ENCODE measurements around the gene GPR75.
A peak's percentile ranks its signal among the peaks of the same experiment; 100 is the strongest.
"Not testable (repeated sequence)": the region's sequence is repeated elsewhere in the genome, so short reads cannot be mapped to it uniquely, and the experiment has no call there.

Gene GPR75

DNA sequence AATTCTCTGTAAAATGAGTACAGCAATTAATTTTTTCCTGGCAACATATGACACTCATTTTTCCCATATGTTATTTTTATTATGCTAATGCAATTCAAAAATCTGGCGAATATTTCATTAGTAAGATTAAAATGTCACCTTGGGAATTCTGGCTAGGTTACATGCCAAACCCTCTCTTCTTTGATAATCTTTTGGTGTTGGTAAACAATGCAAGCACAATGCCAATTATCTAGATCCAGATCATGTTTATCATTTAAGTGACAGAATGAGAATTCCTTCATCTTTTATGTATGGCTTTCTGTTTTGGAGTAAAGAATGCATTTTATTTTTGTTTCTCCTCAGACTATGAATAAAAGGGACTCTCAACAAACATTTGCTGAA, 33.7 kb downstream of the GPR75 start:
- no peak overlapping the region for H3K4me3 ChIP-seq (ENCODE audit: low read length)
- no peaks in the 10 kb centered on the region for H3K9me3 ChIP-seq (ENCODE audit: insufficient read depth, low read depth, low read length)
- H3K4me1 ChIP-seq (ENCODE audit: insufficient read depth, low read length): peaks cover 22% of the 10 kb centered on the region
- H3K36me3 ChIP-seq (ENCODE audit: insufficient read depth, low read depth, low read length): no peaks in the 10 kb centered on the region
- no peaks in the 10 kb centered on the region for H3K27me3 ChIP-seq (ENCODE audit: insufficient read depth, low read length)
- peak overlapping the region; percentile 30; the same call in 1 of the 2 replicates for H3K9ac ChIP-seq (ENCODE audit: low read depth, low read length)
- no peak overlapping the region for H3K27ac ChIP-seq (ENCODE audit: low read length)

- H3K27ac ChIP-seq (ENCODE audit: low read length); H3K9ac ChIP-seq (ENCODE audit: low read depth, low read length); H3K27me3 ChIP-seq (ENCODE audit: insufficient read depth, low read length); H3K9me3 ChIP-seq (ENCODE audit: insufficient read depth, low read depth, low read length); H3K36me3 ChIP-seq (ENCODE audit: insufficient read depth, low read depth, low read length); H3K4me3 ChIP-seq (ENCODE audit: low read length): not testable (repeated sequence)
- H3K4me1 ChIP-seq (ENCODE audit: insufficient read depth, low read length): peaks cover 22% of the 10 kb centered on the region
Measured at GRCh38 chr2:53823639-53824038, 36.1 kb downstream of the GPR75 start.

GRCh38 chr2:53821810-53822209, 38.0 kb downstream of the GPR75 start:
- Histone ChIP-seq H3K9me3 (ENCODE audit: insufficient read depth, low read depth, low read length) (no peaks in the 10 kb centered on the region), H3K4me3 (ENCODE audit: low read length) (no peak overlapping the region), H3K27ac (ENCODE audit: low read length) (no peak overlapping the region), H3K36me3 (ENCODE audit: insufficient read depth, low read depth, low read length) (peaks cover 12% of the 10 kb centered on the region; the same call in 1 of the 2 replicates), H3K9ac (ENCODE audit: low read depth, low read length) (no peak overlapping the region), H3K27me3 (ENCODE audit: insufficient read depth, low read length) (no peaks in the 10 kb centered on the region), H3K4me1 (ENCODE audit: insufficient read depth, low read length) (peaks cover 11% of the 10 kb centered on the region)

GRCh38 chr2:53820711-53821110, 39.1 kb downstream of the GPR75 start:
- Histone ChIP-seq H3K4me1 (ENCODE audit: insufficient read depth, low read length) (no peaks in the 10 kb centered on the region; the same call in 1 of the 2 replicates), H3K27ac (ENCODE audit: low read length) (no peak overlapping the region), H3K9me3 (ENCODE audit: insufficient read depth, low read depth, low read length) (no peaks in the 10 kb centered on the region), H3K27me3 (ENCODE audit: insufficient read depth, low read length) (no peaks in the 10 kb centered on the region), H3K4me3 (ENCODE audit: low read length) (no peak overlapping the region), H3K36me3 (ENCODE audit: insufficient read depth, low read depth, low read length) (peaks cover 20% of the 10 kb centered on the region), H3K9ac (ENCODE audit: low read depth, low read length) (no peak overlapping the region)

DNA sequence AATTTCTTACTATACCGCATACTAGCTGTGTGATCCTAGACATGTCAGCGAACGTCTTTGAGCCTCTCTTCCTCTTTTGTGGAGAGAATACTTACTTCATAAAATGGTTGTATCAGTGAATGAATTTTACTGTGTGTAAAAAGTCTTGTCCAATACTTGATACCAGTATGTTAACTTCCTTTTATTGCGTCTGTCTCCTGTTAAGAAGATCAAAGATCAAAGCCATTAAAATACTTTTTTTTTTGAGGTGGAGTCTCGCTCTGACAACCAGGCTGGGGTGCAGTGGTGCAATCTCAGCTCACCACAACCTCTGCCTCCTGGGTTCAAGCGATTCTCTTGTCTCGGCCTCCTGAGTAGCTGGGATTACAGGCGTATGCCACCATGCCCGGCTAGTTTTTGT, 39.7 kb downstream of the GPR75 start:
- Histone ChIP-seq H3K27ac (ENCODE audit: low read length) (no peak overlapping the region), H3K36me3 (ENCODE audit: insufficient read depth, low read depth, low read length) (peaks cover 26% of the 10 kb centered on the region), H3K9ac (ENCODE audit: low read depth, low read length) (no peak overlapping the region), H3K27me3 (ENCODE audit: insufficient read depth, low read length) (no peaks in the 10 kb centered on the region), H3K4me3 (ENCODE audit: low read length) (no peak overlapping the region), H3K4me1 (ENCODE audit: insufficient read depth, low read length) (no peaks in the 10 kb centered on the region), H3K9me3 (ENCODE audit: insufficient read depth, low read depth, low read length) (no peaks in the 10 kb centered on the region)

DNA sequence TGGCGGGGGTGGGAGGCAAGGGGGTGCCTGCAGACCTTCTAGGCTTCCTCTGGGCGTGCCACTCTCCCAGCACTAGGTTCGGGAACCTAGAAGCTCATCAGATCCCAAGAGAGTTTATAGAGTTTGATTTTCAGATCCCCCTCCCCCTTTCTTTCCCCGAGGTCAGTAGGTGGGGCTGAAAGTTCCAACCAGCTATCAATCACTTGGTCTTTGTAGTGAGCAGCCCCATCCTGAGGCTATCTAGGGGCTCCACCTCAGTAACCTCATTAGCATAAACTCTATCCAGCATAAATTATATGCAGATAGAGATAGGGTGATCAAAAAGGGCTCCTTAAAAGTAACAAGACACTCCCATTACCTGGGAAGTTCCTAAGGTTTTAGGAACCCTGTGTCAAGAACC, 40.1 kb downstream of the GPR75 start:
- Histone ChIP-seq H3K9ac (ENCODE audit: low read depth, low read length) (no peak overlapping the region), H3K4me3 (ENCODE audit: low read length) (no peak overlapping the region), H3K36me3 (ENCODE audit: insufficient read depth, low read depth, low read length) (peaks cover 31% of the 10 kb centered on the region), H3K27ac (ENCODE audit: low read length) (no peak overlapping the region), H3K27me3 (ENCODE audit: insufficient read depth, low read length) (no peaks in the 10 kb centered on the region), H3K9me3 (ENCODE audit: insufficient read depth, low read depth, low read length) (no peaks in the 10 kb centered on the region), H3K4me1 (ENCODE audit: insufficient read depth, low read length) (no peaks in the 10 kb centered on the region)

DNA sequence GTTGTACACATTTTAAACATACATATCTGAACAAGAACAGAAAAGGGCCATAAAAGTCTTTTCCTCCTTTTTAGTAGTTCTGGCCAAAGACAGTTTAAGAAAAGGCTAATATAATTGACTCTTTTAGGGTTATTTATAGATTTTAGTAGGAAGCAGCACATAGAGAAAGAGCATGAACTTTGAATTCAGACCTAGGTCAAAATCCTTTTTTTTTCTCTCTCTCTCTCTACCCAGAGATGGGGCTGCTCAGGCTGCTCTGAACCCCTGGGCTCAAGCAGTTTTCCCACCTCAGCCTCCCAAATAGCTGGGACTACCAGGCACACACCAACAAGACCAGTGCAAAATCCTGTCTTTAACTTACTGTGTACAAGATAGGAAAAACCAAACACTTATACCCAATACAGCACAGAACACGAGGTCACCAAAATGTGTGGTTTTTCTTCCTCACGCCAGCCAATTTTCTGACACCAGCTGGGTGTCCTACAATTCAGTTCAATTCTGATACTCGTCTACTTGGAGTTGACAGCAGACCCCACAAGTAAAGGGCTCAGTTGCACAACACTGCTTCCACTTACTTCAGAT, 40.8 kb downstream of the GPR75 start:
- no peak overlapping the region for H3K27ac ChIP-seq (ENCODE audit: low read length)
- no peak overlapping the region for H3K9ac ChIP-seq (ENCODE audit: low read depth, low read length)
- H3K4me1 ChIP-seq (ENCODE audit: insufficient read depth, low read length): no peaks in the 10 kb centered on the region
- H3K27me3 ChIP-seq (ENCODE audit: insufficient read depth, low read length): no peaks in the 10 kb centered on the region
- H3K4me3 ChIP-seq (ENCODE audit: low read length): no peak overlapping the region
- no peaks in the 10 kb centered on the region for H3K9me3 ChIP-seq (ENCODE audit: insufficient read depth, low read depth, low read length)
- peaks cover 37% of the 10 kb centered on the region for H3K36me3 ChIP-seq (ENCODE audit: insufficient read depth, low read depth, low read length)

DNA sequence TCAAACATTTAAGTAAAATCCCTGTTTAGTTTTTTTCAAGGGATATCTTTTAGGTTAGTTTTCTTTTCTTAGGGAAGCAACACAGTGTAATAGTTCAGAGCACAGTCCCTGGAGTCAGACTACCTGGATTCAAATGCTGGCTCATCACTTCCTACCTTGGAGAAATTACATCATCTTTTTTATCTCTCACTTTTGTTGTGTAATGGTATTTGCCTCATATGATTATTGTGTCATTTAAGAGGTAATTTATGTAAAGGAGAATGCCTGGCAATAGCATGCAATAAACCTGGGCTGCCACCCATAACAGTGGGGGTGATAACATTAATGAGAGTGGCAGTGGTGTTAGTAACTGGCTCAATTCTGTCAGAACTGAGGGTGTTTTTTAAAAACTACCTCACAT, 46.6 kb downstream of the GPR75 start:
- Histone ChIP-seq H3K4me1 (ENCODE audit: insufficient read depth, low read length) (no peaks in the 10 kb centered on the region), H3K27me3 (ENCODE audit: insufficient read depth, low read length) (no peaks in the 10 kb centered on the region), H3K4me3 (ENCODE audit: low read length) (no peak overlapping the region), H3K9ac (ENCODE audit: low read depth, low read length) (no peak overlapping the region), H3K9me3 (ENCODE audit: insufficient read depth, low read depth, low read length) (no peaks in the 10 kb centered on the region), H3K27ac (ENCODE audit: low read length) (no peak overlapping the region), H3K36me3 (ENCODE audit: insufficient read depth, low read depth, low read length) (peaks cover 87% of the 10 kb centered on the region)

- H3K27ac ChIP-seq (ENCODE audit: low read length): no peak overlapping the region
- H3K4me3 ChIP-seq (ENCODE audit: low read length): no peak overlapping the region
- no peaks in the 10 kb centered on the region for H3K9me3 ChIP-seq (ENCODE audit: insufficient read depth, low read depth, low read length)
- no peaks in the 10 kb centered on the region for H3K27me3 ChIP-seq (ENCODE audit: insufficient read depth, low read length)
- no peak overlapping the region for H3K9ac ChIP-seq (ENCODE audit: low read depth, low read length)
- no peaks in the 10 kb centered on the region for H3K4me1 ChIP-seq (ENCODE audit: insufficient read depth, low read length)
- H3K36me3 ChIP-seq (ENCODE audit: insufficient read depth, low read depth, low read length): peaks cover 94% of the 10 kb centered on the region
Measured at GRCh38 chr2:53811601-53812000, 48.2 kb downstream of the GPR75 start.

Data from iPS-20b (cell line).